Ishikawa (cell line): ENCODE measurements around the gene OR7A5.
"Not testable (repeated sequence)": the region's sequence is repeated elsewhere in the genome, so short reads cannot be mapped to it uniquely, and the experiment has no call there.

Experiments used
- CREB1 ChIP-seq: IDR thresholded peaks from 2 replicates; pipeline ENCODE4 v1.6.1; 2012; ENCODE audit warnings: low read depth
- FOXM1 ChIP-seq: IDR thresholded peaks from 2 replicates; pipeline ENCODE4 v1.6.1; 2012; ENCODE audit warnings: low read depth, borderline replicate concordance
- REST ChIP-seq: IDR thresholded peaks from 2 replicates; pipeline ENCODE4 v1.6.1; 2012; ENCODE audit warnings: low read depth, mild to moderate bottlenecking
- TAF1 ChIP-seq: IDR thresholded peaks from 2 replicates; pipeline ENCODE4 v1.6.1; 2012; ENCODE audit warnings: low read depth, mild to moderate bottlenecking
- TEAD4 ChIP-seq: IDR thresholded peaks from 2 replicates; pipeline ENCODE4 v1.6.1; 2012
- USF1 ChIP-seq: IDR thresholded peaks from 2 replicates; pipeline ENCODE4 v1.6.1; 2012
- ZBTB7A ChIP-seq: IDR thresholded peaks from 2 replicates; pipeline ENCODE4 v1.6.1; 2012; ENCODE audit warnings: low read depth

Gene OR7A5

GRCh38 chr19:14779151-14779550, 55.8 kb downstream of the OR7A5 start:
- TF ChIP-seq REST (no peak), TEAD4 (no peak), TAF1 (no peak), CREB1 (no peak)

GRCh38 chr19:14778110-14778845, 56.7 kb downstream of the OR7A5 start, which contains the start of gene ADGRE2:
TSS of gene ADGRE2 (minus strand) at chr19:14778560. CDS start at chr19:14776756, 1,804 bp downstream.
- TF ChIP-seq ZBTB7A, USF1, FOXM1: not testable (repeated sequence)
